ENCODE measurements around the gene RILP.

Gene RILP

DNA sequence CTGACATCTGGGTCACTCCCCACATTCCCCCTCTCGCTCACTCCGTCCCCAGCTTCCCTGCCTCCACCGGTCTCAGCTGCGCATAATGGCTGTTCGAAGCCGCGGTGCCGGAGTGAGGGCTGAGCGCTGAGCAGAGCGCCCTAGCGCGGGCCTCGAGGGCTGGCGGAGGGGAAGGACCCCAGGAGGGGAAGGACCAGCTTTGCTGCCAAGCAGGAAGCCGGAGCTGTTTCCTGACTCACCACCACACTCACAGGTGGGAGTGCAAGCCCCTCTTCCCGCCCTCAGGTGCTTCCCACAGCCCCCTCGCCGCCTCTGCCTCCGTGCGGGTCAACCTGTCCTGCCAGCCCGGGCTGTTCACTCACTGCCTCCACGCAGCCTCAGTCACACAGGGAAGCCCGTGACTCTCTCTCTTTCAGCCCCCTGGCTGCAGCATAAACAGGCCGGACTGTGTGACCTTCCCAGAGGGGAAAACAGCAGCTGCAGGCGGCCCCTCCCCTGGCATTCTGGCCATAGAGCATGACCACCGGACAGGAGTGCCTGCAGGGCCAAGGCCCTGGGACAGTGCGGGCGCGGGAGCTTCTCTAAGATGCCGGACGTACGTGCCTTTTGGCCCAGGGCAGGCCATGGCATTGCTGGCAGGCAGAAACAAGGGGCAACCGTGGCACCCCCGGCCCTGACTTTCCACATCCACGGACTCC is 44.7 kb downstream of the RILP start:
- no peak for DNase-seq (ENCODE audit: low spot score)

DNA sequence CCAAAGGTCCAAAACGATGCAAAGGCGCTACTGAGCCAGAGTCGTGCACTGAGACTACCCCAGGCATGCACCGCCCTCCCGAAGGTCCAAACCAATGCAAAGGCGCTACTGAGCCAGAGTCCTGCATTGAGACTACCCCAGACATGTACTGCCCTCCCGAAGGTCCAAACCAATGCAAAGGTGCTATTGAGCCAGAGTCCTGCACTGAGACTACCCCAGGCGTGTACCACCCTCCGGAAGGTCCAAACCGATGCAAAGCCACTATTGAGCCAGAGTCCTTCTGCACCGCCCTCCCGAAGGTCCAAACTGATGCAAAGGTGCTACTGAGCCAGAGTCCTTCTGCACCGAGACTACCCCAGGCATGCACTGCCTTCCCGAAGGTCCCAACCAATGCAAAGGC is 48.1 kb downstream of the RILP start:
- no peak for DNase-seq (ENCODE audit: low spot score)

- DNase-seq (ENCODE audit: low spot score) = no peak
Measured at GRCh38 chr17:1598399-1599095, 51.1 kb downstream of the RILP start.

DNA sequence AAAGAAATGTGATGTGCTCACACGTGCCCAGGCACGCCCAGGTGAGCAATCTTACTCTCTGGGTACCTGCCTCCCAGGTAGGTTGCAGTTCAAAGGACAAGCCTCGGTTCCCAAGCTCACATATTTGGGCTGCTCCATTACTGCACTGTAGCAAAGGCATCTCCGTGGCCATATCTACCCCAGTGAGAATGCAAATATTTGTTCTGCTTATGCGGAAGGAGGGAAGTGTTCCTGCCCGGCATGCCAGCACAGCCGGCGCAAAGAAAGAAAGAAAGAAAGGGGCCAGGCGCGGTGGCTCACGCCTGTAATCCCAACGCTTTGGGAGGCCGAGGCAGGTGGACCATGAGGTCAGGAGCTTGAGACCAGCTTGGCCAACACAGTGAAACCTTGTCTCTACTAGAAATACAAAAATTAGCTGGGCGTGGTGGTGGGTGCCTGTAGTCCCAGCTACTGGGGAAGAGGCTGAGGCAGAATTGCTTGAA is 51.8 kb downstream of the RILP start:
- no peak for DNase-seq (ENCODE audit: low spot score)

Measured in GM03348 (cell line).